Stimulated activated CD8-positive, alpha-beta memory T cell treated with anti-CD3 and anti-CD28 coated beads, Interleukin-4, amount 100 ng/mL, for 48 hours (primary cell): Measurements from ENCODE around the gene ENAM.

Experiments used
- DNase-seq: peaks from one replicate; pipeline ENCODE4 v3.0.0-alpha.2; 2020

ENAM gene

GRCh38 chr4:70628444-70628843 lies at the start of gene ENAM:
TSS of gene ENAM (plus strand) at chr4:70628744. CDS start at chr4:70629501, 757 bp downstream.
- no peak for DNase-seq

GRCh38 chr4:70581980-70582379 lies 46.6 kb upstream of the ENAM start:
- DNase-seq, result no peak

DNA sequence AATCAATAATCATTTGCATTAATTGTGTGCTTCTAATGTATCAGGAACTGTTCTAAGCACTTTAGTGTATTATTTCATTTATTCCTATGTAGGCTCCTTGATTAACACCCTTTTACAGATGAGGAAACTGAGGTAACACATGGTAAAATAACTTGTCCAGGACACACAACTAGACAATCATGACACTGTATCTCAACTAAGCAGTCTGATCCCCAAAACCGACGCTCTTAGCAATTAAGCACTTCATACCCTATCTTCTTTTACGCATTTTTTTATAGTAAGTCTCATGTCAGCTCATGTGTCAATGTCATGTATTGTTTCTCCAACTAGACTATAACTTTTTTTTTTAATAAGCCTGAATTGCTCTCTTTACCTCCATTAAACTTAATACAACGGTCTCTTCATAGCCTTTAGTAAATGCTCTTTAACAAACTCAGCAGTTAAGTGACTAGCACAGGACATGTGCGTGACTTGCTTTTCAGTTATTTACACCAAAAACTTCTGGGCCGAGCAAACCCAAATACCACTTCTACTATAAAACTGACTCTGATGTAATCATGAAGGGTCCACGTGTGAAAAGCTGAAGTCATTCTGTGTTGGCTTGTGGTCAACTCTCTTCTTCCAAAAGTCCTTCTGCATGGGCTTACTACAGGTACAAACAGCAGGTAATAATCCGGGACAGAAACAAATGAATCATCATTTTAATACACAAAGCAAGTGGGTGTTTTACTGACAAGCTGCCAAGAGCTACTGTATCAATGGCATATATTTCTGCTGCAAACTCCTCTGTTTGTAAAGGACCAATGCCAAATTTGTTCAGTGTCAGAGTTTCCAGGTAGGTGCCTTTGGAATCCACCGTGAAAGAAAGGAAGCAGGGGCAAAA lies 44.4 kb upstream of the ENAM start:
- no peak for DNase-seq

GRCh38 chr4:70586841-70587240 lies 41.7 kb upstream of the ENAM start:
- no peak for DNase-seq

DNA sequence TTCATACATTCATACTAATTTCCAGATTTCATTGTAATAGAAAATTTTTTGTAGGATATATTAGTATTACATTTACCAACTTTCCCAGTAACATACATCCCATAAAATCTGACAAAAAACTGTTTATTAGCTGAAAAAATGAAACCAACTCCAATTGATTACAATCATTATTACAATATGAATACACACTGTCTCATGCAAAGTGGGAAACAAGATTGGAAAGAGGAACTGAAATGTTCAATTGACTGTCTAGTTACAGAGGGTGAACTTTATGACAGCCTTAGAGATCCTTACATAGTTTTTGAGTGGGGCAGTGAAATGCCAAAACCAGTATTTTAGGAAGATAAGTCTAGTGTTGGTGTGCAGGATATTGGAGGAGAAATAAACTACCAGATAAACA lies 38.8 kb upstream of the ENAM start:
- no peak for DNase-seq

- no peak for DNase-seq
These were observed 36.5 kb upstream of the ENAM start, which contains the start of gene AMBN for GRCh38 chr4:70591955-70592582. TSS of gene AMBN (plus strand) at chr4:70592256. CDS start at chr4:70592359, 103 bp downstream.

DNA sequence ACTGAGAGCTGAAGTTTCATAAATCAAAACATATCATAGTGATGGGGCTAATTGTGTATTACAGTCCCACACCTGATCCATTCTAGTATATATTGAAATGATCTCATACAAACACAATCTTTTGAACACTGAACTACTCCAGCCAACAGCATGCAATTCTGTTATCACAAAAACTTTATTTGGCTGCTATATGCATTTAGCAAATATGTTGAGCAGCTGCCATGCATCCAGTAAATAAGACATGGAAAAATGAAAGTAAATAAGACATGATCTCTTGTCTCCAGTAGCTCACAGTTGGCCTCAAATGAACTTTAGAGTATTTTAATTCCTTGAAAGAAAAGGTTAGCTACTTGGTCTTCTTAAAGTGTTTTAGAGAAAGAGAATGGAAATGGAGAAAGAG lies 34.3 kb upstream of the ENAM start:
- DNase-seq, result no peak

- no peak for DNase-seq
These were observed 28.2 kb upstream of the ENAM start for GRCh38 chr4:70600305-70600704.

DNA sequence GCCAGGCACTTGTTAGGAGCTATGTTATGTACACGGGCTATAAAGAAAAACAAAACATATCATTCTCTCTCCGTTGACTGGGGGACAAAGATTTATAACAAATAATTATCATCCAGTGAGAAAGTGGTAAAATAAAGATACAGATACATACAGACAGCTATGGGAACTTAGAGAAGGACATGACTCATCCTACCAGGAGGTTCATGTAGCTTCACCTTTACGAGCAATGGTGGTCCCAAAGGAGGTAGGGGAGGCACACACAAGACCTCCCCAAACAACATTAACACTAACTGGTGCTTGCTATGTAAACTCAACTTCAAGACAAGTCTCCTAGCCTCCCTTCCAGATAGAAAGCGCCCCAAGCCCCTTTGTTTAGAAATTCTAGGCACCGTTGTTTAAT lies 27.6 kb upstream of the ENAM start:
- DNase-seq, result no peak

DNA sequence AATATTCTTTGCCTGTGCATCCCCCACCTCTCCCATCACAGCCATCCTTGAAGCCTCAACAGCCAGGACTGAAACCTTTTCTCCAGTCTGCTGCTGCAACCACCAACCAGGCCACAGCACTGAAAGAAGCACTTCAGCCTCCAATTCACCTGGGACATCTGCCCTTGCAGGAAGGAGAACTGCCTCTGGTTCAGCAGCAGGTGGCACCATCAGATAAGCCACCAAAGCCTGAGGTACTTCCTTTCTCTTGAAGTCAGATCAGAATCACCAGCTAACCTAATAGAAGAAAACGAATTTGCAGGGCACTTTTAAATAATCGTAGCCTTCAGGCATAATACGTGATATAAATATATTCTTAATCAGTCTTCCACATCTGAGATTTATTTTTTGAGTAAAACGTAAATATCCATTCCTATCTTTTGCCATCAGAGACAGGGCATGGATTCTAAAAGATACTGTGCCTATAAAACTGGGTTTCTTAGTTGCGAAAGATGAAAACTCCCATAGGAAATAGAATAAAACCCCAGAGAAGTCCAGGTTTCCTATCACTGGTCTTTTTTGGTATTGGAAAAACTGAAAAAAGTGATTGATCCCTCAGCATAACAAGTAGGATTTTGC lies 27.0 kb upstream of the ENAM start:
- DNase-seq, result peak; percentile 60

- DNase-seq, result no peak
These were observed 24.7 kb upstream of the ENAM start for GRCh38 chr4:70603856-70604255.

DNA sequence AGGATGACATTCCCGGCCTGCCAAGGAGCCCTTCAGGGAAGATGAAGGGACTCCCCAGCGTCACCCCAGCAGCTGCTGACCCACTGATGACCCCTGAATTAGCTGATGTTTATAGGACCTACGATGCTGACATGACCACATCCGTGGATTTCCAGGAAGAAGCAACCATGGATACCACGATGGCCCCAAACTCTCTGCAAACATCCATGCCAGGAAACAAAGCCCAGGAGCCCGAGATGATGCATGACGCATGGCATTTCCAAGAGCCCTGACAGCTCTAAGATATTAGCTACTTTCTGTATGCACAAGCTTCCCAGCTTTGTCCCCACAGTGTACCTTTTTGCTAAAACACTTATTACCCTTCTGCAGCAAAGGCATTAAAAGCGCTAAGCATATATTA lies 22.1 kb upstream of the ENAM start:
- no peak for DNase-seq

GRCh38 chr4:70607334-70607853 lies 21.1 kb upstream of the ENAM start:
- no peak for DNase-seq

DNA sequence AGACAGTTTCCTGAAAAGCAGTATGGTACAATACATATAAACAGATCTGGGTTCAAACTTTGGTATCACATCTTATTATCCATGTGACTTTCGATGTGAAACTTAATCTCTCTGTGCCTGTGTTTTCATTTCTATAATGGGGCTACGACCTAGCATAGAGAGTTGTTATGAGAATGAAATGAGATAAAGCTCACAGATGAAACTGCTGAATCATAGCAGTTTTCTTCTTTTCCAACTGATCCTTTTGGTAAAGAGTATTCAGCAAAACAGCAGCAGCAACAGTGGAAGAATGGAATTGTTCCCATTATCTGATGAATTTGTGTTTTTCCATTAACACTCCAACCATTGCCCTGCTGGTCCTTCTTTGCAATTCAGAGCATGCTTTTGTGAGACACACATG lies 20.2 kb upstream of the ENAM start:
- no peak for DNase-seq

GRCh38 chr4:70613306-70614183 lies 15.0 kb upstream of the ENAM start:
- DNase-seq, result no peak

DNA sequence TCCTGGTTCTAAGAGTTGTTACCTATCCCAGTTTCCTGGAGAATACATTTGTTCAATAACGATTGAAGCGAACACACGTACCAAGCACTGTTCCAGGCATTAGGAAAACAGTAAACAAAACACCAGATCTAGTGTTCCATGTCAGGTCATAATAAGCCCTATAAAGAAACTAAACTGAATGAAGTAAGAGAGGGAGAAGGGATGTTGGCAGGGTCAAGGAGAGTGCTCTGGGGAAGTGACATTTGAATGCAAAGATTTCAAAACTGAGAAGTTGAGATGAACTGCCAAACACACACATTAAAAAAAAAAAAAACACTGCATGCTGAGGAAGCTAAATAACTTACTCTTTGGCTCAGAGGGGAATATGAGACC lies 14.4 kb upstream of the ENAM start:
- no peak for DNase-seq

GRCh38 chr4:70619288-70619687 lies 9.3 kb upstream of the ENAM start:
- no peak for DNase-seq

GRCh38 chr4:70619778-70620177 lies 8.8 kb upstream of the ENAM start:
- DNase-seq, result no peak

DNA sequence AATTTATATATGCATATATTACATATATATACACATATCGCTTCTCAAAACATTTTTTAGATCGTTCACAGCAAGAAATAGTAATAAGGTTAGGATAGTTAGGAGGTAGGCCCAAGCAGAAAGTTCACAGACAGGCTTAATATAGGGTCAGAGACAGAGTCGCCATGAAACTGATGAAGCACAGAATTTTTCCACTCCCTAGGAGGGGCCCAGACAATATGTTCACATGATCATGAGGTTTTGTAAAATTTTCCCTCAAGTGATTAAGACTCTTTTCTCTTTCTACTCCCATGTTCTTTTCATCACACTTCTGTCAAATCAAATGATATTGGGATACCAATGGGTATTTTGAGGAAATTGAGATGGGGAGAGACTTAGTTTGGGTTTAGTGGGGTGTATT lies 5.2 kb upstream of the ENAM start:
- no peak for DNase-seq

DNA sequence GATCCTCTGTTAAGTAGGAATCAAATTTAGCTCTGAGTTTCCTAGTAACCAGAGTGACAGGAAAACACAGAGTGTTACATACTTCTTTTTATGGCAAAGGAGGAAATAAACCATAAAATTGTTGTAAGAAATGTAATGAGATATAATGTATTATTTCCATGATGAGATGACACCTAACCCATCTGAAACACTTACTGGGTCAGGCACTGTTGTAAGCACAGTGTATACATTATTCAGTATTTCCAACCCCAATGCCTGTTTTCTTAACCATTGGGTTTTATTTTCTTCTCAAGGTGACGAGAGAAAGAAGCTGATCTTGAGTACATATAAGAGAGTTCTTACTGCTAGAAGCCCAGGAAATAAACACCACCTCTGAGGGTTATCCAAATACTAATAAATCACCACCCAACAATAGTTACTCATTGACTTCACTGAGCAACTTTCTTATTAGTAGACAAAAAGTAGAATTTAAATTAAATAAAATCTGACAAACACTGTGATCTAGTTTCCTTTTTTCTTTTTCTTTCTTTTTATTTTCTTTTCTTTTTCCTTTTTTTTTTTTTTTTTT lies 4.2 kb upstream of the ENAM start:
- no peak for DNase-seq

DNA sequence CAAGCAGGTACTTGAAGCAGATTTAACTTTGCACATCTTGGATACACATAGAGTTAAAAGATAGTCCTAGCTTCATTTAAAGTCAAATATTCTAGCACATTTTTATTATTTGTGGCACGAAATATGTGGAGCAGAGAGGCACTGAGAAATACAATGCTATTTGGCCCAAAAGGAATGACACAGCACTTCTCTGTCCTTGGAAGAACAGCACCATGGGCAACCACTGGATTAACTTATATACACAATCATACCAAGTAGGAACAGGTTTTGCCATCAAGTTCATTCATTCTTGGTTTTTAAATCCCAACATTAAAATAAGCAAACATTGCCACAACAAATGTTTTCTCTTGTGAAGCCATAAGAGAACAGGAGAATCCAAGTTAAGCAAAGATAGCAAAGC lies 924 bp upstream of the ENAM start:
- DNase-seq, result no peak

DNA sequence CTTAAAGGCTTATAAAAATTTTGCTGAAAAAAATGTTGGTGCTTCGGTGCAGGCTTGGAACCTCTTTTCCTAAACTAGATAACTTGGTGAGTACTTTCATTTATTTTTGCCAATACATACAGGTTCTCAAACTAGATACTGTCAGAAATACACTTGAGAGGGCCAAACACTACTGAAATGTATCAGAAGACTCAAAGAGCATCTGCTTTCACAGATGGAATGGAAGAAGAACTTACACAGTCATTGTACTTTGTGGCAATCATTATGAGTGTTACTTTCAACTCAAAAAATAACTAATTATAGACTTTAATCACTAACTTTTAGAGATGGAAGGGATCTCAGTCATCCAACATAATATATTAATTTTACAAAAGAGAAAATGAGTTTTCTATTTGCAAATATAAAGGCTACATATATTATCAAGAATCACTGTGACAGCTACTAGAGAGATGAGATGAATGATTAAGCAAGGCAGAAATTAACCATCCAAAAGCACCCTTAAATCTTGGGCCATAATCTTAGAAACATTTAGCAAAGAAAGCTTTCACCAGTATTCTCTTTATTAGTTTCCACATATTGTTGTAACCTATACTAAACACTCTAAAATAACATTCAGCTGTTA lies 1.0 kb downstream of the ENAM start:
- no peak for DNase-seq
